Aorta (tissue), 5 donors: ENCODE results near the gene ALDH18A1. TPM values are rescaled to one million over a fixed set of nuclear protein-coding genes. Genes with fewer than 3 reads are reported as not detected.
A peak's percentile ranks its signal among the peaks of the same experiment; 100 is the strongest.

Experiments
- ATAC-seq: fragments of 200-7000 bp; cut with Tn5 transposase; one replicate; pipeline ENCODE4 v1.9.1; 2022; ENCODE audit warnings: moderate library complexity; ENCODE audit not compliant: low FRiP score
- DNase-seq, 2 donors: peaks; one replicate each; pipeline ENCODE4 v3.0.0-alpha.2; 2020
- H3K27ac ChIP-seq, 2 donors: one replicate each; pipeline ENCODE4 v1.5.1; 2013; ENCODE audit warnings: low read length in 2 of 2, mild to moderate bottlenecking in 2 of 2, moderate library complexity in 2 of 2, control low read depth in 1 of 2, inconsistent platforms in 1 of 2, low read depth in 1 of 2
- H3K27me3 ChIP-seq, 2 donors: one replicate each; pipeline ENCODE4 v1.6.1; 2013; ENCODE audit warnings: control low read depth in 1 of 2, low read length in 1 of 2, mild to moderate bottlenecking in 1 of 2, moderate library complexity in 1 of 2; ENCODE audit not compliant: insufficient read depth in 2 of 2, control insufficient read depth in 1 of 2
- H3K36me3 ChIP-seq, 2 donors: one replicate each; pipeline ENCODE4 v1.6.1; 2013; ENCODE audit warnings: control low read depth in 1 of 2, low read length in 1 of 2, mild to moderate bottlenecking in 1 of 2; ENCODE audit not compliant: insufficient read depth in 2 of 2, control insufficient read depth in 1 of 2
- H3K4me1 ChIP-seq, 2 donors: one replicate each; pipeline ENCODE4 v1.6.1; 2013; ENCODE audit warnings: low read length in 2 of 2, control low read depth in 1 of 2, mild to moderate bottlenecking in 1 of 2, moderate library complexity in 1 of 2; ENCODE audit not compliant: insufficient read depth in 2 of 2, control insufficient read depth in 1 of 2
- H3K4me3 ChIP-seq, 2 donors: one replicate each; pipeline ENCODE4 v1.5.1; 2013; ENCODE audit warnings: low read length in 2 of 2, control low read depth in 1 of 2, mild to moderate bottlenecking in 1 of 2
- H3K9me3 ChIP-seq: one replicate; pipeline ENCODE4 v1.6.1; 2013; ENCODE audit warnings: mild to moderate bottlenecking, low read length; ENCODE audit not compliant: control insufficient read depth
- whole genome bisulfite sequencing, 2 donors: extraction: QIAGEN DNeasy Blood & Tissue Kit; methylation state at CpG; one replicate each; pipeline ENCODE4 v1.1.7; 2013; 5-methylcytosine and 5-hydroxymethylcytosine counted together
- intact Hi-C, 2 donors: fragments of 100-400 bp; cut with DNase I; formaldehyde crosslinking; loops; one replicate each; pipeline versions ENCODE4 v1.14.2 to v1.15.0; 2022
- polyA plus RNA-seq, 2 donors: library from polyadenylated mRNA; stranded (reverse); fragments of 200-250 nt; gene quantifications; one replicate each; pipeline ENCODE4 v1.2.3, GENCODE V29; 2013
- total RNA-seq, 2 donors: library from RNA; stranded (reverse); fragmentation: NEBNext Ultra II Directional; extraction: Animal tissue kit (Norgen Biotek cat#: 25700); gene quantifications; one replicate each; pipeline ENCODE4 v1.2.1, GENCODE V29; 2021
- donor health status: healthy with polysubstance abuse.
- donor health status: Bipolar disorder and iron deficiency.
- donor health status: DM: no; HTN: no; CAD: no.
- donor health status: DM: no; HTN: no; CAD: no.
- donor health status: DM: yes; HTN: yes; CAD: no.

The ALDH18A1 gene
- total and polyA plus RNA-seq, 4 donors = 12.1 to 50.8 (median 30.8) TPM

- intact Hi-C loops = no loop called here
- H3K27ac ChIP-seq = no peak overlapping the region
- no peaks in the 10 kb centered on the region for H3K27me3 ChIP-seq
- peaks cover 0 to 14% of the 10 kb centered on the region in 2 donors for H3K36me3 ChIP-seq
- no peak for DNase-seq
- H3K4me3 ChIP-seq = no peak overlapping the region
- ATAC-seq = no peak
- WGBS, 2 donors = 89 to 94% methylated on average over 3 of the region's 3 CpGs
- H3K9me3 ChIP-seq = no peaks in the 10 kb centered on the region
- H3K4me1 ChIP-seq = peaks cover 2 to 3% of the 10 kb centered on the region in 2 donors
Observed at GRCh38 chr10:95610727-95611126, 45.8 kb downstream of the ALDH18A1 start.

- intact Hi-C loops = loop anchor here in 1 of 2 donors (10.0 kb wide), 1 partner anchor 362 kb away; no protein-coding TSS in a partner anchor
- DNase-seq = no peak
Observed at GRCh38 chr10:95606922-95607321, 49.6 kb downstream of the ALDH18A1 start.

GRCh38 chr10:95605163-95605562 lies 51.3 kb downstream of the ALDH18A1 start:
- DNase-seq = peak; percentile 61 to 81
- peak; percentile 78 for ATAC-seq
- Histone ChIP-seq H3K4me1 (peaks cover 3 to 12% of the 10 kb centered on the region in 2 donors), H3K27me3 (no peaks in the 10 kb centered on the region), H3K27ac (peak overlapping the region in 1 of 2 donors; percentile 91), H3K36me3 (peaks cover 0 to 4% of the 10 kb centered on the region in 2 donors), H3K9me3 (no peaks in the 10 kb centered on the region), H3K4me3 (no peak overlapping the region)
- intact Hi-C loops = loop anchor here in 1 of 2 donors (10.0 kb wide), 1 partner anchor 360 kb away; no protein-coding TSS in a partner anchor
- 20 to 23% methylated on average over 3 of the region's 3 CpGs for WGBS, 2 donors

More at GRCh38 chr10:95606922-95607321, 49.6 kb downstream of the ALDH18A1 start:
- Histone ChIP-seq H3K27ac (peak overlapping the region in 1 of 2 donors; percentile 42), H3K27me3 (no peaks in the 10 kb centered on the region), H3K36me3 (peaks cover 0 to 7% of the 10 kb centered on the region in 2 donors), H3K4me1 (peaks cover 3 to 12% of the 10 kb centered on the region in 2 donors), H3K9me3 (no peaks in the 10 kb centered on the region), H3K4me3 (no peak overlapping the region)
- peak; percentile 22 for ATAC-seq
- 49 to 60% methylated on average over 3 of the region's 3 CpGs for WGBS, 2 donors

DNA sequence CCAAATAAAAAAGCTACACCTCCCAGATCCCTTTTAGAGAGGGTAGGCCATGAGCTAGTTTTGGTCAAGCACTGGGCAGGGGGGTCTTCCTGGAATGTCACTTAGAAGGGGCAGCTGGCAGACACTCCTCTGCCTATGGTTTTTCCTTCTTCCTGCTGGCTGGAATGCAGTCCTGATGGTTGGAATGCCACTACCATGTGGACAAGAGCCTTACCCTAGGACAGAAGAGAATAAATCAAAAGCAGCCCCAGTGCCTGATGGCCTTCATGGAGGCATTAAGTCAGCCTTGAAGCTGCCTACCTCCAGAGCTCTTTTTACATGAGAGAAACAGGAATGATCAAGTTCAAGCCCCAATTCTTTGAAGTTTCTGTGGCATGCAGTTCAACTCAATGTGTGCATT lies 51.9 kb downstream of the ALDH18A1 start:
- DNase-seq = no peak
- Histone ChIP-seq H3K27me3 (no peaks in the 10 kb centered on the region), H3K4me1 (peaks cover 3 to 12% of the 10 kb centered on the region in 2 donors), H3K4me3 (no peak overlapping the region), H3K36me3 (peaks cover 0 to 4% of the 10 kb centered on the region in 2 donors), H3K9me3 (no peaks in the 10 kb centered on the region), H3K27ac (peak overlapping the region; percentile 68 to 91)
- intact Hi-C loops = loop anchor here (5.0 to 10.0 kb wide), 3 partner anchors 42 to 360 kb away; partner anchors contain the start of gene SORBS1 (in 1 of the 2)
- ATAC-seq = no peak

DNA sequence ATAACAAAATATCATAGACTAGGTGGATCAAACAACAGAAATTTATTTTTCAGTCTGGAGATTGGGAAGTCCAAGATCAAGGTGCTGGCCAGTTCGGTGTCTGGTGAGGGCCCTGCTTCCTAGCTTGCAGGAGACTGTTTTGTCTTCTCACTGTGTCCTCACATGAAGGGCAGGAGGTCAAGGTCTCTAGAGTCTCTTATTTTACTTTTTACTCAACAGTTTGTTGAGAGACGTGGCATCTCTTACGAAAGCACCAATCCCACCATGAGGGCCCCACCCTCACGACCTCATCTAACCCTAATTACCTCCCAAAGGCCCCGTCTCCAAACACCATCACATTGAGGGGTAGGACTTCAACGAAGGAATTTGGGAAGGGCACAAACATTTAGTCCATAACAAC lies 54.1 kb downstream of the ALDH18A1 start:
- ATAC-seq (no peak), DNase-seq (no peak)
- WGBS, 2 donors = 75 to 81% methylated on average over 6 of the region's 6 CpGs
- no peaks in the 10 kb centered on the region for H3K27me3 ChIP-seq
- peaks cover 3 to 12% of the 10 kb centered on the region in 2 donors for H3K4me1 ChIP-seq
- no peak overlapping the region for H3K27ac ChIP-seq
- H3K36me3 ChIP-seq = no peaks in the 10 kb centered on the region
- no peak overlapping the region for H3K4me3 ChIP-seq
- H3K9me3 ChIP-seq = no peaks in the 10 kb centered on the region
- intact Hi-C loops = loop anchor here (5.0 to 10.0 kb wide), 3 partner anchors 40 to 358 kb away; partner anchors contain the start of gene SORBS1 (in 1 of the 2)

DNA sequence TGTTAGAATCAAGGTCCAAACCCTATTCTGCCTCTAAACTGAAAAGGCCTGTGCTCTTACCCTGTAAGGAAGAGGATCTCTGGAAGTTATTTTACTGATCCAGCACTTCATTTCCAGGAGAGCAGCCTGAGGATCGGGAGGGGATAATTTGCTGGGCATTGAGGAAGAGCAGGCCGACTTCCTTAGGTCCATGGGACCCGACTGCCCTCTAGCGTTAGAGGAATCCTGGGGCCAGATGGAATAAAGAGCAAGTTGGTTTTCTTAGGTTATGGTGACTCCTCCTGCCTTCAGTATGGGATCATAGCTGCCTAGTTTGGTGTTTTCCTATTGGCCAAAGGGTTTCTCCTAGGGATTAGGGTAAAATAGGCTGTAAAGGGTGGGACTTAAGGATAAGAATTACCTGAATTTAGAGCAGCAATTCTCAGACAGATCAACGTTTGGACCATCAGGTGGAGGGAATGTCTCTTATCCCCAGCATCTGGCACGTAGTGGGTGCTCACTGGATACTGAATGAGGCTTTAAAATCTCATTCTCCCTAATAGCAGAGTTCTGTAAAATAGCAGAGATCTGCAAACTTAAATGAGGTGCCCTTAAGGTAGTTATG lies 55.3 kb downstream of the ALDH18A1 start:
- no peaks in the 10 kb centered on the region for H3K27me3 ChIP-seq
- no peaks in the 10 kb centered on the region for H3K36me3 ChIP-seq
- no peak overlapping the region for H3K4me3 ChIP-seq
- H3K4me1 ChIP-seq = peaks cover 0 to 10% of the 10 kb centered on the region in 2 donors
- no peaks in the 10 kb centered on the region for H3K9me3 ChIP-seq
- WGBS, 2 donors = 15 to 19% methylated on average over 6 of the region's 6 CpGs
- intact Hi-C loops = loop anchor here (1.0 to 10.0 kb wide), 6 partner anchors 39 to 356 kb away; partner anchors contain the start of gene SORBS1 (in 1 of the 2)
- no peak overlapping the region for H3K27ac ChIP-seq
- peak; percentile 90 for ATAC-seq
- peak; percentile 85 to 88 for DNase-seq

DNA sequence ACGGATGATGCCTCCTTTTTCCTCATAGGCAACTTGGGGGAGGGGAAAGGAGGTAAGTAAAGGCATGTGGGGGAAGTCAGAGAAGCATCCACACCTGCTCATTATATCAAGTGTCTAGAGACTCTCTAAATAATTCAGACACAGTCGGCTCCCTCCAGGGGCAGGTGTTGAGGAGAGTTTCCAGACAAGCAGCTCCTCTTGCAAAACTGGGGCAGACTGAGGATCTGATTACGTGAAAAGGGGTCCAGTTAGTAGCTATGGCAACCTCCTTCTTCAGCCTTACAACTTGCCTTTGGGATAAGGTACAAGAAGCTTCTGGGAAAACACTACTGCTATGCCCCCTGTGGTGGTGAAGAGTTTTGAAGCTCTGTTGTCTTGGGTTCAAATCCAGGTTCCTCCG lies 56.4 kb downstream of the ALDH18A1 start:
- intact Hi-C loops = loop anchor here (2.0 to 10.0 kb wide), 4 partner anchors 38 to 355 kb away; partner anchors contain the start of gene SORBS1 (in 1 of the 2)
- Histone ChIP-seq H3K27ac (no peak overlapping the region), H3K4me1 (peaks cover 0 to 4% of the 10 kb centered on the region in 2 donors), H3K36me3 (no peaks in the 10 kb centered on the region), H3K9me3 (no peaks in the 10 kb centered on the region), H3K4me3 (no peak overlapping the region), H3K27me3 (no peaks in the 10 kb centered on the region)
- 89 to 90% methylated on average over 4 of the region's 4 CpGs for WGBS, 2 donors
- DNase-seq (no peak), ATAC-seq (no peak)

GRCh38 chr10:95597788-95598187 lies 58.7 kb downstream of the ALDH18A1 start:
- no peak overlapping the region for H3K27ac ChIP-seq
- WGBS, 2 donors = 89 to 92% methylated on average over 1 of the region's 1 CpG
- no peaks in the 10 kb centered on the region for H3K4me1 ChIP-seq
- H3K36me3 ChIP-seq = no peaks in the 10 kb centered on the region
- no peaks in the 10 kb centered on the region for H3K9me3 ChIP-seq
- ATAC-seq = no peak
- intact Hi-C loops = no loop called here
- no peak overlapping the region for H3K4me3 ChIP-seq
- no peak for DNase-seq
- no peaks in the 10 kb centered on the region for H3K27me3 ChIP-seq

DNA sequence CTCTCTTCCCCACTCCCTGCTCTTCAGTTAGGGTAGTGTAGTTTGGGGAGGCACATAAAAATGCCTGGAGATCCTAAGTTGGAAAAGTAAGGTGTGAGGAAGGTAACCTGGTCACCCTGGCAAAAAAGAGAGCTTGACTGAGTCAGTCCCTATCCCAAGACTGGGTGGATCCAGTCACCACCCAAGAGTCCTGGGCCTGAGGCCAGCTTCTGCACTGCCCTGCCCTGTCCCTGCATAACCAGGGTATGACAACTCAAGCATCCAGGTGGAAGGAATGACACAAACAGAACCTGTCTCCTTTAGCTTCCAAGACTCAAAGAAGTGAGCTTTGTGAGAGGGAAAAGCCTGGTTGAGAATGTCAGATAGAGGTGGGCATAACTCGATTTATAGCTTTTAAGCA lies 68.5 kb downstream of the ALDH18A1 start:
- Histone ChIP-seq H3K9me3 (no peaks in the 10 kb centered on the region), H3K4me1 (no peaks in the 10 kb centered on the region), H3K4me3 (no peak overlapping the region), H3K27me3 (no peaks in the 10 kb centered on the region), H3K36me3 (no peaks in the 10 kb centered on the region), H3K27ac (no peak overlapping the region)
- 92 to 93% methylated on average over 1 of the region's 1 CpG for WGBS, 2 donors
- ATAC-seq (no peak), DNase-seq (no peak)
- intact Hi-C loops = no loop called here
